Ishikawa (cell line): ENCODE data around the gene NR6A1.

Experiments
- CEBPB ChIP-seq: IDR thresholded peaks from 2 replicates; pipeline ENCODE4 v1.6.1; 2012
- CREB1 ChIP-seq: IDR thresholded peaks from 2 replicates; pipeline ENCODE4 v1.6.1; 2012; ENCODE audit warnings: low read depth
- EGR1 ChIP-seq: IDR thresholded peaks from 2 replicates; pipeline ENCODE4 v1.6.1; 2012
- EP300 ChIP-seq: IDR thresholded peaks from 2 replicates; pipeline ENCODE4 v1.6.1; 2012; ENCODE audit warnings: borderline replicate concordance
- FOXM1 ChIP-seq: IDR thresholded peaks from 2 replicates; pipeline ENCODE4 v1.6.1; 2012; ENCODE audit warnings: low read depth, borderline replicate concordance
- MAX ChIP-seq: IDR thresholded peaks from 2 replicates; pipeline ENCODE4 v1.6.1; 2012
- NFIC ChIP-seq: IDR thresholded peaks from 2 replicates; pipeline ENCODE4 v1.6.1; 2012
- RAD21 ChIP-seq: IDR thresholded peaks from 2 replicates; pipeline ENCODE4 v1.6.1; 2012; ENCODE audit warnings: low read depth
- REST ChIP-seq: IDR thresholded peaks from 2 replicates; pipeline ENCODE4 v1.6.1; 2012; ENCODE audit warnings: low read depth, mild to moderate bottlenecking
- TAF1 ChIP-seq: IDR thresholded peaks from 2 replicates; pipeline ENCODE4 v1.6.1; 2012; ENCODE audit warnings: low read depth, mild to moderate bottlenecking
- TCF12 ChIP-seq: IDR thresholded peaks from 2 replicates; pipeline ENCODE4 v1.6.1; 2012; ENCODE audit warnings: low read depth
- TEAD4 ChIP-seq: IDR thresholded peaks from 2 replicates; pipeline ENCODE4 v1.6.1; 2012
- USF1 ChIP-seq: IDR thresholded peaks from 2 replicates; pipeline ENCODE4 v1.6.1; 2012
- YY1 ChIP-seq: IDR thresholded peaks from 2 replicates; pipeline ENCODE4 v1.6.1; 2012; ENCODE audit warnings: low read depth

GRCh38 chr9:124766326-124766725 lies 4.8 kb downstream of the NR6A1 start:
- TF ChIP-seq USF1, result no peak
- TF ChIP-seq CREB1, result no peak
- TF ChIP-seq YY1, result no peak
- no peak for TF ChIP-seq TAF1
- TF ChIP-seq FOXM1, result no peak
- TF ChIP-seq TCF12, result no peak
- TF ChIP-seq EP300, result no peak
- no peak for TF ChIP-seq MAX
- TF ChIP-seq REST, result no peak
- TF ChIP-seq RAD21, result no peak
- no peak for TF ChIP-seq CEBPB
- no peak for TF ChIP-seq TEAD4
- TF ChIP-seq EGR1, result no peak
- TF ChIP-seq NFIC, result no peak
